Neuronal stem cell (in vitro differentiated cells): ENCODE data around the gene EFNA5.

Experiments used
- DNase-seq: peaks from one replicate; pipeline ENCODE4 v3.0.0-alpha.2; 2013; ENCODE audit warnings: low spot score
- H2AFZ ChIP-seq: one replicate; pipeline ENCODE4 v1.6.1; 2013; ENCODE audit warnings: mild to moderate bottlenecking, low read length, inconsistent platforms
- H2AK5ac ChIP-seq: 2 replicates; pipeline ENCODE4 v1.6.1; 2013; ENCODE audit warnings: low read depth, mild to moderate bottlenecking, inconsistent platforms, low read length, moderate library complexity, mixed read lengths
- H2BK120ac ChIP-seq: 2 replicates; pipeline ENCODE4 v1.6.1; 2013; ENCODE audit warnings: low read depth, mild to moderate bottlenecking, inconsistent platforms, low read length, moderate library complexity, mixed read lengths
- H2BK12ac ChIP-seq: one replicate; pipeline ENCODE4 v1.6.1; 2013; ENCODE audit warnings: low read length, inconsistent platforms
- H2BK15ac ChIP-seq: 2 replicates; pipeline ENCODE4 v1.6.1; 2013; ENCODE audit warnings: mild to moderate bottlenecking, low read length, inconsistent platforms, mixed read lengths
- H2BK5ac ChIP-seq: one replicate; pipeline ENCODE4 v1.6.1; 2013; ENCODE audit warnings: inconsistent platforms, mild to moderate bottlenecking, low read length, moderate library complexity
- H3K14ac ChIP-seq: one replicate; pipeline ENCODE4 v1.6.1; 2013; ENCODE audit warnings: low read length, inconsistent platforms
- H3K18ac ChIP-seq: 2 replicates; pipeline ENCODE4 v1.6.1; 2013; ENCODE audit warnings: low read length, inconsistent platforms
- H3K23ac ChIP-seq: 2 replicates; pipeline ENCODE4 v1.6.1; 2013; ENCODE audit warnings: low read depth, mild to moderate bottlenecking, mixed read lengths, low read length, inconsistent platforms; ENCODE audit not compliant: poor library complexity
- H3K27ac ChIP-seq: replicated peaks from 3 replicates; pipeline ENCODE4 v1.5.1; 2013; ENCODE audit warnings: low read length, inconsistent platforms
- H3K27me3 ChIP-seq, 3 experiments: 2 replicates each; pipeline ENCODE4 v1.6.1; 2013; ENCODE audit warnings: low read length in 3 of 3, mild to moderate bottlenecking in 2 of 3, inconsistent platforms in 1 of 3, low read depth in 1 of 3, mixed read lengths in 1 of 3, moderate library complexity in 1 of 3; ENCODE audit not compliant: control insufficient read depth in 3 of 3, insufficient read depth in 3 of 3
- H3K36me3 ChIP-seq, 2 donors: replicated peaks in 1 of 2; 2 replicates each; pipeline ENCODE4 v1.6.1; 2013; ENCODE audit warnings: low read length in 2 of 2; ENCODE audit not compliant: control insufficient read depth in 2 of 2, insufficient read depth in 2 of 2
- H3K4ac ChIP-seq: 2 replicates; pipeline ENCODE4 v1.6.1; 2013; ENCODE audit warnings: inconsistent platforms, mild to moderate bottlenecking, low read length, moderate library complexity
- H3K4me1 ChIP-seq, 2 donors: 1 replicate in 1 of 2; 2 replicates in 1 of 2; pipeline ENCODE4 v1.6.1; 2013; ENCODE audit warnings: low read length in 2 of 2, low read depth in 1 of 2; ENCODE audit not compliant: control insufficient read depth in 2 of 2, insufficient read depth in 1 of 2
- H3K4me2 ChIP-seq: one replicate; pipeline ENCODE4 v1.6.1; 2013; ENCODE audit warnings: mild to moderate bottlenecking, low read length, inconsistent platforms; ENCODE audit not compliant: insufficient read depth, poor library complexity, severe bottlenecking
- H3K4me3 ChIP-seq, 2 donors: 2 replicates each; pipeline ENCODE4 v1.5.1; 2013; ENCODE audit warnings: low read length in 2 of 2, mild to moderate bottlenecking in 2 of 2, inconsistent platforms in 1 of 2, moderate library complexity in 1 of 2
- H3K79me1 ChIP-seq: one replicate; pipeline ENCODE4 v1.6.1; 2013; ENCODE audit warnings: low read depth, mild to moderate bottlenecking, inconsistent platforms, low read length, moderate library complexity
- H3K9ac ChIP-seq: one replicate; pipeline ENCODE4 v1.6.1; 2013; ENCODE audit warnings: mild to moderate bottlenecking, low read depth, low read length, inconsistent platforms; ENCODE audit not compliant: poor library complexity
- H3K9me3 ChIP-seq, 2 donors: replicated peaks in 1 of 2; 2 replicates each; pipeline versions ENCODE3 to v1.6.1; 2013; ENCODE audit warnings: low read length in 2 of 2, mild to moderate bottlenecking in 2 of 2, inconsistent platforms in 1 of 2, low read depth in 1 of 2, mixed read lengths in 1 of 2, moderate library complexity in 1 of 2; ENCODE audit not compliant: control insufficient read depth in 2 of 2, insufficient read depth in 1 of 2
- H4K8ac ChIP-seq: one replicate; pipeline ENCODE4 v1.6.1; 2013; ENCODE audit warnings: low read depth, mild to moderate bottlenecking, inconsistent platforms, low read length, moderate library complexity
- H4K91ac ChIP-seq: one replicate; pipeline ENCODE4 v1.6.1; 2013; ENCODE audit warnings: low read length, low read depth, mild to moderate bottlenecking, inconsistent platforms; ENCODE audit not compliant: poor library complexity
- WGBS, 2 donors: extraction: QIAGEN DNeasy Blood & Tissue Kit; methylation state at CpG; one replicate each; pipeline ENCODE4 v1.1.7; 2013; ENCODE audit warnings: missing lambda C conversion rate in 2 of 2, mixed read lengths in 1 of 2; ENCODE audit not compliant: insufficient read length in 2 of 2, insufficient replicate concordance in 1 of 2; ENCODE audit errors: extremely low coverage in 2 of 2; 5-methylcytosine and 5-hydroxymethylcytosine counted together

EFNA5 gene

DNA sequence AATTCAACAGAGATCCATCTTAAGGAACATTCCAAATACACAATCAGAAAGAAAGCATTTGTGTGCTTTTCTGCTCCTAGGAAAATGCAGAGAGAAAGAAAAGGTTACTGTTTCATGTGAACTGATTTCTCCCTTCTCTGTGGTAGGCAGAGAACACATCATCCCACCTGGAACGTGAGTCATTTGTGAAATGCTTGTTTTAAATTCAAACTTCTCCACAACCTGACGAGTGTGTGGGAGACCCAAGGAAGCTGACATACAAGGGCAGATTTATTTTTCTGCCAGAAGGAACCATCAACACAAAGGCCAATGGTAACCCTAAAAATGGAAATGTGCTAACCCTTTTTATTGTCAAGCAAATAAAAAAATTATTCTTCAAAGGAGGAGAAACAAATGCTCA, 156.4 kb downstream of the EFNA5 start:
- H4K8ac ChIP-seq: no peak overlapping the region
- H3K36me3 ChIP-seq: peaks cover 0 to 13% of the 10 kb centered on the region in 2 donors
- peaks cover 23 to 55% of the 10 kb centered on the region in 2 donors for H3K4me1 ChIP-seq
- no peak overlapping the region for H2BK15ac ChIP-seq
- no peak overlapping the region for H3K4me3 ChIP-seq
- no peak overlapping the region for H2BK12ac ChIP-seq
- no peak overlapping the region for H4K91ac ChIP-seq
- H3K14ac ChIP-seq: no peak overlapping the region
- no peak overlapping the region for H3K4ac ChIP-seq
- no peak overlapping the region for H2BK120ac ChIP-seq
- H3K79me1 ChIP-seq: no peaks in the 10 kb centered on the region
- H3K4me2 ChIP-seq: no peak overlapping the region
- peaks cover 0 to 4% of the 10 kb centered on the region in 2 donors for H3K9me3 ChIP-seq
- no peak for DNase-seq
- H3K27me3 ChIP-seq: no peaks in the 10 kb centered on the region
- H3K18ac ChIP-seq: no peak overlapping the region
- no peak overlapping the region for H3K9ac ChIP-seq
- no peak overlapping the region for H2BK5ac ChIP-seq
- H3K23ac ChIP-seq: no peak overlapping the region
- no CpG with 5 or more reads among the region's 2 CpGs for WGBS, 2 donors
- no peak overlapping the region for H2AK5ac ChIP-seq
- no peak overlapping the region for H3K27ac ChIP-seq
- no peak overlapping the region for H2AFZ ChIP-seq

DNA sequence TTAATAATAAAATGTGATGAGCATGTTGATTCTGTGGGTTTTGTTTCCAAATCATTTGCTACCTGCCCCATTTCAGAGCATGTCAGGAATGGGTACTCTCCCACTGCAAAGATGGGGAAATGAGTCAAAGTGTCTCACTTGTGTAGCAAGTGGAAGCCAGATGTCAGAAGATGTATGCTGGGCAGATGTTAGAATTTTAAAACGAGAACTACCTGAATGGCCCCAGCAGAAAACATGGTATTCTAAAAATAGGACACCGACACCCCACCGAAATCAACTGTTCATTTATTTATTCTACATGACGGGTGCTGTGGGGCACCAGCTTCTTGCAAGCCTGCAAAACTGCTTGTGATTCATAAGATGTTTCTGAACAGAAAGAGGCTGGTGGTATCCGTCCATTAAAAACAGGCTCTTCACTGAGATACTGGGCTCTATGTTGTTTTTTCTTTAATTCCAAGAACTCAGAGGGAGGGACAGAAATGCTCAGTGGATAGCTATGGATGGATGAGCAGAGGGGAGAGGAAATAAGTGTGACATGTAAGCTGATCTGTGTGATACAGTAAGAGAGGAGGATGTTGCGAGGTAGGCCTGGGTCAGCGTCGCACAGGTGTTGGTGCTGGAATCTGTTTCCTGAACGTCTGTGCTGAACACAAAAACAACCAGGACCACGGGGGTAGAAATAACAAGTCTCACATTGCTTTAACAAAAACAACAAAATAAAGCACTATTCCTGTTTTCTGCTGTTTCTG, 157.2 kb downstream of the EFNA5 start:
- Histone ChIP-seq H3K4ac (no peak overlapping the region), H3K18ac (no peak overlapping the region), H2BK12ac (no peak overlapping the region), H2BK15ac (no peak overlapping the region), H3K4me2 (no peak overlapping the region), H2BK5ac (no peak overlapping the region), H3K9ac (no peak overlapping the region), H3K14ac (no peak overlapping the region), H3K4me1 (peaks cover 22 to 47% of the 10 kb centered on the region in 2 donors), H3K79me1 (no peaks in the 10 kb centered on the region), H3K27me3 (no peaks in the 10 kb centered on the region), H3K4me3 (no peak overlapping the region), H3K9me3 (peaks cover 0 to 4% of the 10 kb centered on the region in 2 donors), H2AK5ac (no peak overlapping the region), H3K27ac (peak overlapping the region; percentile 12), H3K36me3 (peaks cover 0 to 13% of the 10 kb centered on the region in 2 donors), H3K23ac (no peak overlapping the region), H2AFZ (no peak overlapping the region), H2BK120ac (no peak overlapping the region), H4K8ac (no peak overlapping the region), H4K91ac (no peak overlapping the region)
- no peak for DNase-seq
- no CpG with 5 or more reads among the region's 10 CpGs for WGBS, 2 donors

DNA sequence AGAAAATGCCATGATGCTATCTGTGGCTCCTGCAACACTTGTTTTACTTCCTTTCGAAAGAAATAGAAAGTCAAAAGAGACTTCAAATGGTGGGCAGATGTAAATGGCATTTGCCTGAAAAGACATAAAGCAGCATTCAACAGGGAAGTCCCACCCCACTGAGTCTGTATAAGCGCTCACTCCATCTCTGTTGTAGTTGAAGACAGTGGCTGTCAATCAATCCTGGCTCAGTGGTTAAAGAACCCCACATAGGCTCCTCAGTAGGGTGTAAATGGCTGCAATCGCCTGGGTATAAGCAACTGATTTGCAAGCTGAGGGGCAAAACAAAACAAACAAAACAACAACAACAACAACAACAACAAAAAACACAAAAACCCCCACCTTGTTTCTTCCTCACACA, 158.7 kb downstream of the EFNA5 start:
- Histone ChIP-seq H3K4me2 (no peak overlapping the region), H3K27ac (peak overlapping the region; percentile 55), H4K91ac (no peak overlapping the region), H2BK12ac (no peak overlapping the region), H2BK120ac (no peak overlapping the region), H3K4ac (no peak overlapping the region), H3K27me3 (no peaks in the 10 kb centered on the region), H2AFZ (no peak overlapping the region), H3K4me1 (peaks cover 21 to 39% of the 10 kb centered on the region in 2 donors), H3K36me3 (peaks cover 0 to 13% of the 10 kb centered on the region in 2 donors), H3K9me3 (peaks cover 0 to 4% of the 10 kb centered on the region in 2 donors), H2BK15ac (no peak overlapping the region), H3K79me1 (no peaks in the 10 kb centered on the region), H3K18ac (no peak overlapping the region), H4K8ac (no peak overlapping the region), H3K4me3 (no peak overlapping the region), H3K14ac (no peak overlapping the region), H3K23ac (no peak overlapping the region), H2BK5ac (no peak overlapping the region), H3K9ac (no peak overlapping the region), H2AK5ac (no peak overlapping the region)
- no CpG with 5 or more reads among the region's 3 CpGs for WGBS, 2 donors
- peak; percentile 68 for DNase-seq

DNA sequence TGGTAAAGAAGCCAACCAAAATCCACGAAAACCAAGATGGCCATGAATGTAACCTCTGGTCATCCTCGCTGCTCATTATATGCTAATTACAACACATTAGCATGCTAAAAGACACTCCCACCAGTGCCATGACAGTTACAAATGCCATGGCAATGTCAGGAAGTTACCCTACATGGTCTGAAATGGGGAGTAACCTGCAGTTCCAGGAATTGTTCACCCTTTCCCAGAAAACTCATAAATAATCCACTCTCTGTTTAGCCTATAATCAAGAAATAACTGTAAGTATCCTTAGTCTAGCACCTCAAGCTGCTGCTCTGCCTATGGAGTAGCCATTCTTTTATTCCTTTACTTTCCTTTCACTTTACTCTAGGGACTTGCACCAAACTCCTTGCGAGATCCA, 160.6 kb downstream of the EFNA5 start:
- no CpG with 5 or more reads among the region's 3 CpGs for WGBS, 2 donors
- Histone ChIP-seq H2AK5ac (no peak overlapping the region), H2AFZ (no peak overlapping the region)

More for the DNA sequence above, 160.6 kb downstream of the EFNA5 start:
- H2BK12ac ChIP-seq: no peak overlapping the region
- no peaks in the 10 kb centered on the region for H3K27me3 ChIP-seq
- H3K4ac ChIP-seq: no peak overlapping the region
- H3K27ac ChIP-seq: no peak overlapping the region
- peaks cover 0 to 4% of the 10 kb centered on the region in 2 donors for H3K9me3 ChIP-seq
- no peak overlapping the region for H3K9ac ChIP-seq
- no peak for DNase-seq
- no peak overlapping the region for H3K18ac ChIP-seq
- no peak overlapping the region for H3K14ac ChIP-seq
- no peak overlapping the region for H3K23ac ChIP-seq
- H2BK15ac ChIP-seq: no peak overlapping the region
- H4K91ac ChIP-seq: no peak overlapping the region
- no peak overlapping the region for H2BK120ac ChIP-seq
- H3K79me1 ChIP-seq: no peaks in the 10 kb centered on the region
- no peak overlapping the region for H3K4me3 ChIP-seq
- H3K4me1 ChIP-seq: peaks cover 28 to 39% of the 10 kb centered on the region in 2 donors
- H3K4me2 ChIP-seq: no peak overlapping the region
- peaks cover 0 to 3% of the 10 kb centered on the region in 2 donors for H3K36me3 ChIP-seq
- H4K8ac ChIP-seq: no peak overlapping the region
- H2BK5ac ChIP-seq: no peak overlapping the region
